Ureter (tissue), 1 donor: ENCODE data around the gene ADCY9. TPM values are rescaled to one million over a fixed set of nuclear protein-coding genes. Genes with fewer than 3 reads are reported as not detected.
"Not testable (repeated sequence)": the region's sequence is repeated elsewhere in the genome, so short reads cannot be mapped to it uniquely, and the experiment has no call there.

ENCODE experiments used
- DNase-seq: peaks from one replicate; pipeline ENCODE4 v3.0.0-alpha.2; 2020; ENCODE audit warnings: low spot score
- total RNA-seq: library from RNA; stranded (reverse); gene quantifications from one replicate; pipeline ENCODE4 v1.2.4, GENCODE V29; 2023
- donor health status: DM: yes; HTN: yes; CAD: no.

The ADCY9 gene
- total RNA-seq, 1 donor from 2014 or later, result 23.3 TPM

- no peak for DNase-seq
Observed at GRCh38 chr16:4067262-4068001, 48.8 kb downstream of the ADCY9 start.

DNA sequence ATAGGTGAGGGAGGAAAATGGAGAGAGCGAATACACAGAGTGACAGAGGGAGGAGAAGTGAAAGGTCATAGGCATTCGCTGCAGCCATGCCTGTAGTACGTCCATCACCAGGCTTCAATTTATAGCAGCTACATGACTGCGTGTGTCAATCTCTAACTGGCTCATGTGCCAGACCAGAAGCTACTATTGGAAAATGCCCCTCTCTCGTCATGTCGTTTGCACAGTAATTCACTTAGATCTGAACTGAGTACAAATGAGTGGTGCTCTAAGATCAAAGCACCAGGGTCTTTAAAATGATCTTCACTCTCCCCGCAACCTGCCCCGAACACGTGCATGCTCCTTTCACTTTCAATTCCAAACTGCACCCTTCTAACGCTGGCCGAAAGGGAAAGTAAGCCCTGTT is 51.3 kb downstream of the ADCY9 start:
- DNase-seq, result no peak

GRCh38 chr16:4062212-4062802 is 53.9 kb downstream of the ADCY9 start:
- DNase-seq, result no peak

DNA sequence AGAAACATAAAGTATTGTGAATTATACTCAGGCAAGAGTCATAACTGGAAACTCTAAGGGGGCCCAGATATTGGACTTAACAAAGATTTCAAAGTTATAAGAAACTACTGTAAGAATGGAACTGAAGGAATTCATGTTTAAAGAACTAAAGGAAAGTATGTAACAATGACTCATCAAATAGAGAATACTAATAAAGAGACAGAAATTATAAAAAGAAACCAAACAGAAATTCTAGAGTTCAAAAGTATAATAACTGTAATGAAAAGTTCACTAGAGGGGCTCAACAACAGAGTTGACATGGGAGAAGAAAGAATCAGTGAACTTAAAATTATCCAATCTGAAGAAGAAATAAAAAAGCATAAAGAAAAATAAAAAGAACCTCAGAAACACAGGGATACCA is 55.4 kb downstream of the ADCY9 start:
- DNase-seq, result no peak

GRCh38 chr16:4060009-4060408 is 56.2 kb downstream of the ADCY9 start:
- DNase-seq, result no peak

GRCh38 chr16:4058386-4058785 is 57.9 kb downstream of the ADCY9 start:
- peak; percentile 19 for DNase-seq

GRCh38 chr16:4057439-4057877 is 58.8 kb downstream of the ADCY9 start:
- DNase-seq, result peak; percentile 22

GRCh38 chr16:4056161-4057105 is 59.8 kb downstream of the ADCY9 start:
- DNase-seq, result no peak

GRCh38 chr16:4055748-4056147 is 60.5 kb downstream of the ADCY9 start:
- DNase-seq, result peak; percentile 40

DNA sequence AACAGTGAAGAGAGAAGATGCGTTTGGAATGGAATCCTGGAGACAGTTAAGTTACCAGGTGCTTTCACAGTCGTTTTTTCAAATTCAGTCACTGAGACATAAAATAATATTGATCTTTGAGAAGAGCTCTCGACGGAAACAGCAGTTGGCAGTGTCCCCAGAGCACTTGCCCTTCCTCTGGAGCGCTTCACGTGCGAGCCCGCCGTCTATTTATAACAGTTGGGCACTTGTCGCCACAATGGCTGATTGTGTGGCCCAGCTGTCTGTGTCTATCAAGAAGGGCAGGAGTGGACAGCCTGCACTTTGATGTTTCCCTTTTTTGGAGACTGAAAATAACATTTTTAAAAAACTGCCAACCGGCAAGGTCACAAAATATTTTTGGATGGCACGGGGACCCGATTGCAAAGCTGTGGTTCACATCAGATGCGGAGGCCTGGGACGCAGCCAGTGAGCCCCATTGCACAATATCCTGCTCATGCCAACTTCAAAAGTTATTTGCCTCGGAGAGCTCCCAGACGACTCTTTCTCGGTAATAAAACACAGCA is 62.9 kb downstream of the ADCY9 start:
- DNase-seq, result peak; percentile 69

DNA sequence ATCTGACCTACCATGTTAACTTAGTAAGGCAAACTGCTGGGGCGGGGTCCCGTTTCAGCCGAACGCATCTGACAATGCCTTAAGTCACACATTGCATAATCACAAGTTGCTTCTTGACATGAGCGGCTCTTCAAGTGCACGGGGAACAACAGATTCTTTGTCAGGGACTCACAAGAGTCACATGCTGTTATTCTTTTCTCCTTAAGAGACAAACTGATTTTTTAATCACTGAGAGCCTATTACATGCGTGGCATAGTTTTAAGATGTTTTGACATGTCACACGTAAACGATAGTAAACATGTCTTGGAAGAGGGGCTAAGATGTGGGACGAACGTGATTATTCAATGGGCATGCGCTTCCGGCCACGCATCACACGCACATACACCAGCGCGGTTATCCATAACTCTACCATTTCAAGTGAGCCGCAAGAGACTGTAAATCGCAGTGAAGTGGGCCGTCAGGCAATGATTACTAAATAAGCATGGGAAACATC is 63.4 kb downstream of the ADCY9 start:
- peak; percentile 42 for DNase-seq

DNA sequence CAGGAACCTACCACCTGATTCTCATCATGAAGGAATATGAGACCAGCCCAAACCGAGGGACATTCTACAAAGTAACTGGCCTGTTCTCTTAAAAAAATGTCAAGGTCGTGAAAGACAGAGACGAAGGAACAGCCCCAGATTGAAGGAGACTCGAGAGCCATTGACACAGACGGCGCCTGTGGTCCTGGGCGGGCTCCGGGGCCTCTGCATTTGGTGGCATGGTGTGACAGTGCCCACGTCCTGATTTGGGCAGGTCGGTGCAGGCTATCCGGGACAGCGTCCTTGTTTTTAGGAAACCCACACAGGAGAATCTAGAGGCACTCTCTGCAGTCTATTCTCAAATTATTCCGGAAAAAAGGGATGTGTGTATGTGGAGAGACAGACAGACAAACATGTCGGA is 64.1 kb downstream of the ADCY9 start:
- DNase-seq, result peak; percentile 43

DNA sequence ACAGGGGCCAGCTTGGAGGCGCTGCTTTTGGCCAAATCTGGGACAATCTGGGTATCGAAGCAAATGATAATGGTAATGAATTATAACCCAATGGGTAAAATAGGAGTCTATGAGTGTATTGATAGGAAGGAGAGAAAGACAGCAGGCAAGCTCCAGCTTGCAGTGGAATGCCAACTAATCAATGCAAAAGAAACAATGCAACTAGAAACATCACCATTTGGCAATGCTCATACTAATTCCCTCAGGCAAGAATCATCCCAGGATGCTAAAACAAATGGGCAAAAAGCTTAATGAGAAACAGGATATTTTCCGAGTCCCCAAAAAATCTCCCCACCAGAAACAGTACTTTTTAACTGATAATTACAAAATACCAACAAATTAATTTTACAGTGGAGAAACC is 64.7 kb downstream of the ADCY9 start:
- DNase-seq, result no peak

- DNase-seq, result peak; percentile 36
Observed at GRCh38 chr16:4049031-4049430, 67.2 kb downstream of the ADCY9 start.

GRCh38 chr16:4048481-4048880 is 67.8 kb downstream of the ADCY9 start:
- DNase-seq, result peak; percentile 26

- peak; percentile 20 for DNase-seq
Observed at GRCh38 chr16:4046221-4046620, 70.0 kb downstream of the ADCY9 start.

GRCh38 chr16:4045561-4045960 is 70.7 kb downstream of the ADCY9 start:
- DNase-seq, result peak; percentile 4

GRCh38 chr16:4042581-4042980 is 73.7 kb downstream of the ADCY9 start:
- no peak for DNase-seq

DNA sequence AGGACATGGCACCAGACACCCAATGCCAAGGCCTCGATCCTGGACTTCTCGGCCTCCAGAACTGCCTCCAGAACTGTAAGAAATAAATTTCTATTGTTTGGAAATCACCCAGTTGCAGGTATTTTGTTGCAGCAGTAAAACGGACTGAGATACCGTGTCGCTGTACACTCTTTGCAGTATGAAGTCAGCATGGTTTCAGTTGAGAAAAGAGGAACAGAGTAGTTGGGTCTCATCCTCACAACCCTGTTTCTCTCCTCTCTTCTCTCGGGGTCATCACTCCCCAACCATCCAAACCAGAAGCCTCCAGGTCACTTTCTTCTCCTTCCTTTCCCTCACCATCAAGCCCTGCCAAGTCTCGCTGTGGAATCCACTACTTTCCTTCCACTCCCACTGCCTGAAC is 77.8 kb downstream of the ADCY9 start:
- DNase-seq, result no peak

DNA sequence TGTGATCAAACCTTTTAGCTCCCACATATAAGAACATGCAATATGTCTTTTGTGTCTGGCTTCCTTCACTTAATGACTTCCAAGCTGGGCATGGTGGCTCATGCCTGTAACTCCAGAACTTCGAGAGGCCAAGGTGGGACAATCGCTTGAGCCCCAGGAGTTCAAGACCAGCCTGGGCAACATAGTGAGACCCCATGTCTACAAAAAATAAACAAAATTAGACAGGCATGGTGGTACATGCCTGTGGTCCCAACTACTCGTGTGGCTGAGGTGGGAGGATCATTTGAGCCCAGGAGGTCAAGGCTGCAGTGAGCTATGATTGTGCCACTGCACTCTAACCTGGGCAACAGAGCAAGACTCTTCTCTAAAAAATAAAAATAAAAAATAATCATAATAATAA is 79.3 kb downstream of the ADCY9 start:
- DNase-seq, result not testable (repeated sequence)

GRCh38 chr16:4034963-4035362 is 81.3 kb downstream of the ADCY9 start:
- DNase-seq, result no peak

DNA sequence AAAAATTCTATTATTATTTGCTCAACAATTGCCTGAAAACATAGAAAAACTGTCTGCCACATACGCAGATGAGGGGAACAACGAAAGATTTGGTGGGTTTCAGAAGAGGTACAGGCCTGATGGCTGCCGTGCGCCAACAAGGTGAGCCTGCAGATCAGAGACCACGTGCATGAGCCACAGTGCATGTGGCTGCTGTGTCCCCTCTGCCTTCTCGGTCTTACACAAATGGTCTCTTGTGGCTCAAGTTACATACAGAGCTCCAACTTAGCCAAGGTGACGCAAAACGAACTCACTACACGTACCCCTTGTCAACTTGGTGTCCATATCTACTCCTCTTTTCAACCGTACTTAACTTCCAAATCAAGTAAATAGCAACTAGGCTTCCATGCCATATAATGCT is 82.3 kb downstream of the ADCY9 start:
- DNase-seq, result no peak
